GM21423 (cell line): ENCODE data around the gene DGKK.

ENCODE experiments used
- ATAC-seq: cut with Tn5 transposase; IDR thresholded peaks from one replicate; pipeline ENCODE4 v1.9.1; 2021; ENCODE audit warnings: mild to moderate bottlenecking, moderate library complexity; ENCODE audit not compliant: unreplicated experiment

Gene DGKK

GRCh38 chrX:50470103-50471031, at the start of gene DGKK:
Gene DGKK (minus strand): TSS chrX:50470825. CDS start chrX:50470678, 147 bp downstream.
- no peak for ATAC-seq

GRCh38 chrX:50514811-50515210, 44.2 kb upstream of the DGKK start:
- no peak for ATAC-seq

- ATAC-seq: no peak
Measured at GRCh38 chrX:50497114-50497513, 26.5 kb upstream of the DGKK start.

GRCh38 chrX:50495616-50496015, 25.0 kb upstream of the DGKK start:
- ATAC-seq: no peak

GRCh38 chrX:50492720-50493119, 22.1 kb upstream of the DGKK start:
- ATAC-seq: no peak

- no peak for ATAC-seq
Measured at GRCh38 chrX:50484662-50485061, 14.0 kb upstream of the DGKK start.

GRCh38 chrX:50483283-50483682, 12.7 kb upstream of the DGKK start:
- ATAC-seq: no peak

GRCh38 chrX:50475208-50475607, 4.6 kb upstream of the DGKK start:
- no peak for ATAC-seq

GRCh38 chrX:50471390-50471789, 765 bp upstream of the DGKK start:
- no peak for ATAC-seq

GRCh38 chrX:50469206-50469605, 1.4 kb downstream of the DGKK start:
- no peak for ATAC-seq

GRCh38 chrX:50459615-50460014, 11.0 kb downstream of the DGKK start:
- no peak for ATAC-seq

- no peak for ATAC-seq
Measured at GRCh38 chrX:50458483-50458882, 12.1 kb downstream of the DGKK start.

GRCh38 chrX:50456712-50457484, 13.7 kb downstream of the DGKK start:
- no peak for ATAC-seq

- ATAC-seq: no peak
Measured at GRCh38 chrX:50452782-50453181, 17.8 kb downstream of the DGKK start.

GRCh38 chrX:50450324-50450723, 20.3 kb downstream of the DGKK start:
- no peak for ATAC-seq

GRCh38 chrX:50448565-50448964, 22.1 kb downstream of the DGKK start:
- ATAC-seq: no peak

GRCh38 chrX:50447535-50447934, 23.1 kb downstream of the DGKK start:
- no peak for ATAC-seq

- ATAC-seq: peak; percentile 51
Measured at GRCh38 chrX:50442426-50443116, 28.1 kb downstream of the DGKK start.

- ATAC-seq: no peak
Measured at GRCh38 chrX:50436797-50437196, 33.8 kb downstream of the DGKK start.

- no peak for ATAC-seq
Measured at GRCh38 chrX:50432829-50433289, 37.8 kb downstream of the DGKK start.

- ATAC-seq: no peak
Measured at GRCh38 chrX:50431623-50432022, 39.0 kb downstream of the DGKK start.
